NCI-H446 (cell line): ENCODE measurements around the gene MRC2.

Experiments
- DNase-seq, 2 experiments: peaks; one replicate each; lab custom pipeline; 2025; lab: John Stamatoyannopoulos, UW

Gene MRC2

DNA sequence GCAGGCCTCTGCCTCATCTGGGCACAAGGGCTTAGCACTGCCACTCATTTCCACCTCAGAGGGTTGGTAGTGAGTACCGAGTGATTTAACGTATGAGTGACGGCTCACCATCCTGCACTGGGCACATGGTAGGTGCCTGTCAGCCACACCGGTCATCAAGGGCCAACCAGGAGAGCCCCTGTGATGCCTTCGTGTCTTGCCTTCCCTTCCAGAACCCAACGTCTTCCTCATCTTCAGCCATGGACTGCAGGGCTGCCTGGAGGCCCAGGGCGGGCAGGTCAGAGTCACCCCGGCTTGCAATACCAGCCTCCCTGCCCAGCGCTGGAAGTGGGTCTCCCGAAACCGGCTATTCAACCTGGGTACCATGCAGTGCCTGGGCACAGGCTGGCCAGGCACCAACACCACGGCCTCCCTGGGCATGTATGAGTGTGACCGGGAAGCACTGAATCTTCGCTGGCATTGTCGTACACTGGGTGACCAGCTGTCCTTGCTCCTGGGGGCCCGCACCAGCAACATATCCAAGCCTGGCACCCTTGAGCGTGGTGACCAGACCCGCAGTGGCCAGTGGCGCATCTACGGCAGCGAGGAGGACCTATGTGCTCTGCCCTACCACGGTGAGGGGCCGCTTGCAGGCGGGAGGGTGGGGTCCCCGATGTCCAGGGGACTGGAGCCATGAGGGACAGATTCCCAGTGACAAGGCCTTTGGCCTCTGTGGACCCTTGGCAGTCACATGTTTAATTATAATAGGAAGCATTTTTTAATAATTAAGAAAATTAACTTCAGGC, 37.1 kb downstream of the MRC2 start:
- DNase-seq = no peak

DNA sequence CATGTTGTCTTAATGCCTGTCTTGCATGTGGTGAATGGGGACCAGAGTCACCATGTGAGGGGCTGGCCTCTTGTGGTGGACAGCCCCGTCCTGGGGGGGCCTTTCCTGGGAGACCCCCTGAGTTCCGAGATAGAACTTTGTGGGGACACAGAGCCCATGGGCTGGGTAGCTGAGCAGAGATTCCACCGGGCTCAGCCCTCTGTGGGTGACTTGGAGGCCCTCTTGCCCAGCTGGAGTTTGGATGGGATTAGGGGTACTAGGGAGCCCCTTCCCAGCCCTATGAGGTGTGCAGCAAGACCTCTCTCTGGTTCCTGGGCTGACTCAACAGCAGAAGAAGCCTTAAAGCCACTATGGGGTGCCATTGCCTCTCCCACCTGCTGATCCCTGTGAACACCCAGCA, 38.1 kb downstream of the MRC2 start:
- DNase-seq = no peak

DNA sequence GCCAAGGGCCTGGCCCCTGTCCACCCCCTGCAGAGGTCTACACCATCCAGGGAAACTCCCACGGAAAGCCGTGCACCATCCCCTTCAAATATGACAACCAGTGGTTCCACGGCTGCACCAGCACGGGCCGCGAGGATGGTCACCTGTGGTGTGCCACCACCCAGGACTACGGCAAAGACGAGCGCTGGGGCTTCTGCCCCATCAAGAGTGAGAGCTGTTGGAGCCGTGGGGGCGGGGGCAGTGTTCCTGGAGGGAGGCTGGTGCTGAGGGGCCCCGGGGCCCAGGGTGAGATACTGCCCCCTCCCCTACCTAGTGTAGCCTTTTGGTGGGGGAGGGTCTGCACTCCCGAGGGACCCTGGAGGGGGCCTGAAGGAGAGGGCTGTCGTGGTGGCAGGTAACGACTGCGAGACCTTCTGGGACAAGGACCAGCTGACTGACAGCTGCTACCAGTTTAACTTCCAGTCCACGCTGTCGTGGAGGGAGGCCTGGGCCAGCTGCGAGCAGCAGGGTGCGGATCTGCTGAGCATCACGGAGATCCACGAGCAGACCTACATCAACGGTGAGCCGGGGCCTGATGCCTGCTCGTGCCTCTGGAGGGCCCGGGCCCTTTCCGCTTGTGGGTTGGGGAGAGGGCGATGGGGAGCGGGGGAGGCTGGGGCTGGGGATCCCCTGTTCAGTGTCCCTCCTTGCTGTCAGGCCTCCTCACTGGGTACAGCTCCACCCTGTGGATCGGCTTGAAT, 38.8 kb downstream of the MRC2 start:
- no peak for DNase-seq

GRCh38 chr17:62666801-62667591, 39.5 kb downstream of the MRC2 start:
- no peak for DNase-seq

DNA sequence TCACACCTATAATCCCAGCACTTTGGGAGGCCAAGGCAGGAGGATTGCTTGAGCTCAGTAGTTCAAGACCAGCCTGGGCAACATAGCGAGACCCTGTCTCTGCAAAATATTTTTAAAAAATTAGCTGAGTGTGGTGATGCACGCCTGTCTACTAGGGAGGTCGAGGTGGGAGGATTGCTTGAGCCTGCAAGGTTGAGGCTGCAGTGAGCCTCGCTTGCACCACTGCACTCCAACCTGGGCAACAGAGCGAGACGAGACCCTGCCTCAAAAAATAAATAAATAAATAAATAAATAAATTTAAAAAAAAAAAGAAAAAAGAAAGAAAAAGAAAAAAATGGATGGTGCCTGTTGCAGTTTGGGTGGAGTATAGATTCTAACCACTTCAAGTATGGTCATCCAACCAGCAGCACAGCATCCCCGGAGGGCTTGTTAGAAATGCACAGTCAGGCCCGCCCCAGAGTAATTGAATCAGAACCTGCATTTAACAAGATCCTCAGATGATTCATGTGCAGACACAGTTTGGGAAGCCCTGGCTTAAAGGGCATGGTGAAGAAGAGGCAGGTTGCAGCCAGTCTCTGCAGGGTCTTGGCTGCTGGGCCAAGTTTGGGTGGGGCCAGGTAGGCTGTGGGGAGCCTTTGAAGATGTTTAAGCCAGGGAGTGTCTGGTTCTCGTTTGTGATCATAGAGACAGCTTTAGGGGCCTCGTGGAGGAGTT, 40.8 kb downstream of the MRC2 start:
- DNase-seq = no peak

- DNase-seq = no peak
Measured at GRCh38 chr17:62670202-62670821, 42.8 kb downstream of the MRC2 start.

DNA sequence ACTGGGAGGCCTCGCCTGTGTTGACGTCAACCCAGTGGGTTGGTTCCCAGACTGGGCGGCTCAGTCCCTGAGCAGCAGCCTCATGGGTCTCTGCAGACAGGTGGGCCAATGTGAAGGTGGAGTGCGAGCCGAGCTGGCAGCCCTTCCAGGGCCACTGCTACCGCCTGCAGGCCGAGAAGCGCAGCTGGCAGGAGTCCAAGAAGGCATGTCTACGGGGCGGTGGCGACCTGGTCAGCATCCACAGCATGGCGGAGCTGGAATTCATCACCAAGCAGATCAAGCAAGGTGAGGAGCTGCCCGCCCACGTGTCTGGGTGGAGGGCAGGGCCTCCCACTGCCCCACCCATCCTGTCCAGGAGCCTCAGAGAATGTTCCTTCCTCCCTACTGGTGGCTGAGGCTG, 44.1 kb downstream of the MRC2 start:
- no peak for DNase-seq

DNA sequence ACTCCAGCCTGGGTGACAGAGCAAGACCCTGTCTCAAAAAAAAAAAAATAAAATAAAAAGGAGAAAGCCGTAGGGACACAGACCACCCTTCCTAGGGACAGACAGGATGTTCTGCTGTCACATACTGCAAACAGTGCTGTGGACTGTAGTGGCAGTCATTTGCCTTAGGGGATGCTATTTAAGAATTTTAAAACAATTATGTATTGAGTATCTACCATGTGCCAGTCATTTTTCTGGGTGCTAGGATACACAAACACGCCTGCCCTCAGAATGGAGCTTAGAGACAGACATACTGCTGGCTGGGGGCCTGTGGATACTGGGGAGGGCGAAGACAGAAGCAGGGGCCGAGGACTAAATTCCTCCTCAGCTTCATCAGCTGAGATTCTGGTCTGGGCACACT, 45.5 kb downstream of the MRC2 start:
- DNase-seq = no peak

DNA sequence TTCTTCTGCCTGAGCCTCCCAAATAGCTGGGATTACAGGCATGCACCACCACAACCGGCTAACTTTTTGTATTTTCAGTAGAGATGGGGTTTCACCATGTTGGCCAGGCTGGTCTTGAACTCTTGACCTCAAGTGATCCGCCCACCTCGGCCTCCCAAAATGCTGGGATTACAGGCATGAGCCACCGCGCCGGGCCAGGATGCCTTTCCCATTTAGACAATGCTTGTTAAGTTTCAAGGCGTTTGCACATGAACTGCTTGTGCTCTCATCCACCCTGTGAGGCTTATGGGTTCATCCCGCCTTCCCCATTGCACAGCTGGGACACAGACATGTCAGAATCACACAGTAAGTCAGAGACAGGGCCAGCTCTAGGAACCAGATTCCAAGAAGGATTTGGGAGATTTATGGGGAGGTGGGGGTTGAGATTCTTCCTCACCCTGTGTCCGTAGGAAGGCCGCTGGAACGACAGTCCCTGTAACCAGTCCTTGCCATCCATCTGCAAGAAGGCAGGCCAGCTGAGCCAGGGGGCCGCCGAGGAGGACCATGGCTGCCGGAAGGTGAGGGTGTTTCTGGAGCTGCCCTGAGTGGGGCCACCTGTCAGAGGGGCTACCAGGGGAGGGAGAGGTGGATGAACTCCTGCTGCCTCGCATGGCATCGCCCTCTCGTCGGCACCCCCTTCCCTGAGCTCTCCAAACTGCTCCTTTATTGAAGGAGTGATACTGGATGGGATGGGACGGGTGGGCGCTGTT, 46.3 kb downstream of the MRC2 start:
- DNase-seq = no peak

GRCh38 chr17:62674363-62674739, 46.9 kb downstream of the MRC2 start:
- DNase-seq = no peak

- DNase-seq = peak in 1 of 2 experiments; percentile 75
Measured at GRCh38 chr17:62674841-62675240, 47.4 kb downstream of the MRC2 start.

DNA sequence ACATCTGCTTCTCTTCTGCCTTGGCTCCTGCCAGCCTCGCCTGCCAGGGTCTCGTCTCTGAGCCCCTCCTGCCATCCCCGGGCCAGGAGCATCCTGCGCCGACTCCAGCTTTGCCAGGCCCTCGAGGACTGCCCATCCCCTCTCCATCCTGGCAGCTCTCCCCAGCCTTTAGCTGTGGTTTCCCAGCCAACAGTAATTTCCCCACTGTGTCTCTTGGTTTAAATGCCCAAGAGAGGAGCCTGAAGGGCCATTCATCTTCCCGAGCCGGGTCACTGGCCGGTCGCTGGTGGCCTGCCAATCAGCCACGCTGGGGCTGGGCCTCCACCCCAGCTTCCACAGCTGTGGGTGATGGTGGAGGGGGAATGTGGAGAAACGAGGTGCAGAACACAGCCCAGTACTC, 47.8 kb downstream of the MRC2 start:
- DNase-seq = peak; percentile 75 to 85

DNA sequence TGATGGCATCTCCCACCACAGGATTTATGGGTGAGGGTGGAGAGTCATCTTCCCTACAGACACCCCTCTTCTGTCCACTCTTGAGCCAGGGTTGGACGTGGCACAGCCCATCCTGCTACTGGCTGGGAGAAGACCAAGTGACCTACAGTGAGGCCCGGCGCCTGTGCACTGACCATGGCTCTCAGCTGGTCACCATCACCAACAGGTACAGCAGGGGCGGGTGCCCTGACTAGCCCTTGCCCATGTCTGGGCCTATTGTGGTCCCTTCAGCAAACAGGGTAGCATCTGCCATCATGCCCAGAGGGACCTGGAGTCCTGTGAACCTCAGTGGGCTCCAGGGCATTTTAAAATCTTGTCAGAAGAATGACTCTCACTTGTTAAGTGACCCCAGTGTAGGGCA, 48.2 kb downstream of the MRC2 start:
- DNase-seq = no peak

DNA sequence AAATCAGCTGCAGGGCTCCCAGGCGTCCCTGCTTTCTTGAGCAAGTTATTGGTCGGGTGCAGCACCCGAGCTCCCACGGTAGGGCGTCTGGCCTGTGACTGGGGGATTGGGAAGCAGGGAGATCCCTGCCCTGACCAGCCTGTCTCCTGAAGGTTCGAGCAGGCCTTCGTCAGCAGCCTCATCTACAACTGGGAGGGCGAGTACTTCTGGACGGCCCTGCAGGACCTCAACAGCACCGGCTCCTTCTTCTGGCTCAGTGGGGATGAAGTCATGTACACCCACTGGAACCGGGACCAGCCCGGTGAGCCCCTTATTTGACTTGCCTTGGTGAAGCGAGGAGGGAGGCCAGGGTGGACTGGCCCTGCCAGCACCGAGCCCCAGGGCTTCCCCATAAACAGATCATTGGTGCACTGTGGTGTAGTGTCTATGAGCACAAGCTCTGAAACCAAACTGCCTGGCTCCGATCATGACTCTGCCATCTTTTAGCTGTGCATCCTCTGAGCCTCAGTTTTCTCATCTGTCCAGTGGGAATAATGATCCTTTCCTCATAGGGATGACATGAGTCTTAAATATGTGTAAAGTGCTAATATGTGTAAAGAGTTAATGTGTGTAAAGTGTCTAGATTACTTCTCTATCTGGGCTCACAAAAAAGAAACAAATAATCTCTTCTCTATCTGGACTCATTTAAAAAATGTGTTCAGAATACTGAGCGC, 48.9 kb downstream of the MRC2 start:
- DNase-seq = no peak

DNA sequence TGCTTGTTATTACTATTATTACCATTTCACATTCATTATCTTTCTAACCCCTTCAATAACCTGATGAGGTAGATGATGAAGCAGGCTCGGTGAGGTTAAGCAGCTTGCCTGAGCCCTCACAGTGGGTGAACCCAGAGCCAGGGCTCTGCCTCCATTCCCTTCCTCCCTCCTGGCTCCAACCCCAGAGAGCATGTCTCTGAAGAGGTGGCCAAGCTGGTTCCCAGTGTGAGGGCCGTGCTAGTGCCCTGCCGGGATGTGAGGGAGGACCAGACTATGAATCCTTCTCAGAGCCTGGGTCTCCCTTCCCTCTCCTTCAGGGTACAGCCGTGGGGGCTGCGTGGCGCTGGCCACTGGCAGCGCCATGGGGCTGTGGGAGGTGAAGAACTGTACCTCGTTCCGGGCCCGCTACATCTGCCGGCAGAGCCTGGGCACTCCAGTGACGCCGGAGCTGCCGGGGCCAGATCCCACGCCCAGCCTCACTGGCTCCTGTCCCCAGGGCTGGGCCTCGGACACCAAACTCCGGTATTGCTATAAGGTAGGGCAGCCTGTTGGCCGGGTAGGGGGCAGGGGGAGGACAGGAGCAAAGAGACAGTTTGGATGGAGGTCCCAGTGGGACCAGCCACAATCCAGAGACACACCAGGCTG, 49.6 kb downstream of the MRC2 start:
- no peak for DNase-seq

DNA sequence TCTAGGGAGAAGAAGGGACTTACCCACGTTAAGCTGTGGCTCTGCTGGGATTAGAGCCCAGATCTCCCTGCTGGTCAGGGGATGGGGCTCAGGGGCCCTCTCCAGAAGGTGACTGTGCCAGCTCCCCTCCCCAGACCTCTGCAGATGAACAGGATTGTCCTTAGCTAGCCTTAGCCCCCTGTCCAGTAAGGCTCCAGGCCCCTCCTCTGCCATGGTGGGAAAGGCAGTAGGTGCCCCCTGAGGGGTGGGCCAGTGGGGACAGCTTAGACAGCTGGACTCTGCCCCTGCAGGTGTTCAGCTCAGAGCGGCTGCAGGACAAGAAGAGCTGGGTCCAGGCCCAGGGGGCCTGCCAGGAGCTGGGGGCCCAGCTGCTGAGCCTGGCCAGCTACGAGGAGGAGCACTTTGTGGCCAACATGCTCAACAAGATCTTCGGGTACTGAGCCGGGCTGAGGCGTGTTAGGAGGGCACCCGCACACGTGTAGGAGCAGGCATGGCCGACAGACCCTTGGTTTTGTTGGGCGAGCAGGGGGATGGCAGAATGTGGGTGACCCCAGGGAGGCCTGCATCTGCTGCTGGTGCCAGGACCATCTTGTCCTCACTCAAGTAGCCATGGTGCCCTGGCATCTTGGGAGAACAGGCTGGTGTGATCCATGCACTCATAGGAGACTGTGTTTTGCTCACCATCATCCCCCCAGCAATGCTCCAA, 50.9 kb downstream of the MRC2 start:
- no peak for DNase-seq

- DNase-seq = no peak
Measured at GRCh38 chr17:62679866-62680377, 52.5 kb downstream of the MRC2 start.

DNA sequence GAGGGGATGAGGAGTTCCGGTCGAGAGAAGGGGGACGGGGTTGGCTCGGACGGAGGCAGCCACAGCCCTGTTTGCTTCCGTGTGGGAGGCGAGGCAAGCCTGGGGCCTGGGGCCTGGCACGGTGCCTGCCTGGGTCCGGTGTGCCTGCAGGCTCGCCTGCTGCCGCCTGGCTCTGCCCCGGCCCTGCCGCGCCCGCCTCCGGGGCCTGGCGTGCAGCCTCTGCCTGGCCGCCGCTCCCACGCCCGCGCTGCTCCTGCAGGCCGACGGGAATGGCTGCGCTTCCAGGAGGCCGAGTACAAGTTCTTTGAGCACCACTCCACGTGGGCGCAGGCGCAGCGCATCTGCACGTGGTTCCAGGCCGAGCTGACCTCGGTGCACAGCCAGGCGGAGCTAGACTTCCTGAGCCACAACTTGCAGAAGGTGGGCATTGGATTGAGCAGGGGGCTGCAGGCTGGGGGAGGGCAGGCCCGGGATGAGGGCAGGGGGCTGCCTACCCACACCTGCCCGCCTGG, 53.1 kb downstream of the MRC2 start:
- peak in 1 of 2 experiments; percentile 82 for DNase-seq
